CD8-positive, alpha-beta memory T cell (primary cell): ENCODE data around the gene SNX25. TPM values are rescaled to one million over a fixed set of nuclear protein-coding genes. Genes with fewer than 3 reads are reported as not detected.

Experiments used
- CTCF ChIA-PET: fragments of 350-600 bp; sonication (Branson Sonifier 250); formaldehyde crosslinking; loops from one replicate; lab custom pipeline; 2021; ENCODE audit warnings: antibody characterized with exemption; lab: Charles Lee
- POLR2A ChIA-PET: fragments of 350-600 bp; sonication (Branson Sonifier 250); formaldehyde crosslinking; loops from one replicate; lab custom pipeline; 2021; ENCODE audit warnings: antibody characterized with exemption; lab: Charles Lee
- DNase-seq, 5 donors: peaks; one replicate each; pipeline versions ENCODE4 v3.0.0 to v3.0.0-alpha.2; 2020 to 2022; ENCODE audit warnings: mixed read lengths in 1 of 5
- H3K27ac ChIP-seq: one replicate; pipeline ENCODE4 v1.7.0; 2013; ENCODE audit warnings: low read depth, mild to moderate bottlenecking, low read length, moderate library complexity
- H3K27me3 ChIP-seq: 2 replicates; pipeline ENCODE4 v1.7.0; 2013; ENCODE audit warnings: low read length, mild to moderate bottlenecking; ENCODE audit not compliant: insufficient read depth, poor library complexity, severe bottlenecking
- H3K36me3 ChIP-seq: 2 replicates; pipeline ENCODE4 v1.7.0; 2013; ENCODE audit warnings: mild to moderate bottlenecking, low read length, moderate library complexity; ENCODE audit not compliant: insufficient read depth
- H3K4me1 ChIP-seq: 2 replicates; pipeline ENCODE4 v1.7.0; 2013; ENCODE audit warnings: mild to moderate bottlenecking, low read length, moderate library complexity; ENCODE audit not compliant: insufficient read depth
- H3K4me3 ChIP-seq: 2 replicates; pipeline ENCODE4 v1.7.0; 2013; ENCODE audit warnings: mild to moderate bottlenecking, low read length
- H3K9me3 ChIP-seq: 2 replicates; pipeline ENCODE4 v1.7.0; 2013; ENCODE audit warnings: mild to moderate bottlenecking, low read length
- H3K27ac Mint-ChIP-seq, 8 donors: one replicate each; pipeline ENCODE4 v1.8.0; 2020 to 2021; ENCODE audit warnings: mixed read lengths in 8 of 8, mild to moderate bottlenecking in 6 of 8, inconsistent platforms in 3 of 8, moderate library complexity in 3 of 8
- H3K27me3 Mint-ChIP-seq, 2 donors: one replicate each; pipeline ENCODE4 v1.8.0; 2020 to 2021; ENCODE audit warnings: mixed read lengths in 2 of 2, mild to moderate bottlenecking in 1 of 2, moderate library complexity in 1 of 2
- H3K36me3 Mint-ChIP-seq, 3 donors: one replicate each; pipeline ENCODE4 v1.8.0; 2020 to 2021; ENCODE audit warnings: mixed read lengths in 3 of 3, inconsistent platforms in 1 of 3, mild to moderate bottlenecking in 1 of 3
- H3K4me1 Mint-ChIP-seq, 3 donors: one replicate each; pipeline ENCODE4 v1.8.0; 2020 to 2021; ENCODE audit warnings: mixed read lengths in 3 of 3, inconsistent platforms in 1 of 3, mild to moderate bottlenecking in 1 of 3
- H3K4me3 Mint-ChIP-seq, 7 donors: one replicate each; pipeline ENCODE4 v1.8.0; 2020 to 2021; ENCODE audit warnings: mixed read lengths in 7 of 7, mild to moderate bottlenecking in 6 of 7, moderate library complexity in 4 of 7, inconsistent platforms in 2 of 7
- H3K9me3 Mint-ChIP-seq, 5 donors: one replicate each; pipeline ENCODE4 v1.8.0; 2020 to 2022; ENCODE audit warnings: mixed read lengths in 5 of 5, mild to moderate bottlenecking in 3 of 5, moderate library complexity in 2 of 5, inconsistent platforms in 1 of 5
- polyA plus RNA-seq: library from polyadenylated mRNA; unstranded; fragments of 300-500 nt; fragmentation: Illumina TruSeq; gene quantifications from one replicate; pipeline ENCODE4 v1.2.3, GENCODE V29; 2021
- total RNA-seq, 2 experiments: library from RNA; stranded (reverse); gene quantifications; one replicate each; pipeline ENCODE4 v1.2.3, GENCODE V29; 2021

The SNX25 gene
- total and polyA plus RNA-seq, 3 experiments from 2014 or later, result 7.8 to 18.2 (median 17.7) TPM

DNA sequence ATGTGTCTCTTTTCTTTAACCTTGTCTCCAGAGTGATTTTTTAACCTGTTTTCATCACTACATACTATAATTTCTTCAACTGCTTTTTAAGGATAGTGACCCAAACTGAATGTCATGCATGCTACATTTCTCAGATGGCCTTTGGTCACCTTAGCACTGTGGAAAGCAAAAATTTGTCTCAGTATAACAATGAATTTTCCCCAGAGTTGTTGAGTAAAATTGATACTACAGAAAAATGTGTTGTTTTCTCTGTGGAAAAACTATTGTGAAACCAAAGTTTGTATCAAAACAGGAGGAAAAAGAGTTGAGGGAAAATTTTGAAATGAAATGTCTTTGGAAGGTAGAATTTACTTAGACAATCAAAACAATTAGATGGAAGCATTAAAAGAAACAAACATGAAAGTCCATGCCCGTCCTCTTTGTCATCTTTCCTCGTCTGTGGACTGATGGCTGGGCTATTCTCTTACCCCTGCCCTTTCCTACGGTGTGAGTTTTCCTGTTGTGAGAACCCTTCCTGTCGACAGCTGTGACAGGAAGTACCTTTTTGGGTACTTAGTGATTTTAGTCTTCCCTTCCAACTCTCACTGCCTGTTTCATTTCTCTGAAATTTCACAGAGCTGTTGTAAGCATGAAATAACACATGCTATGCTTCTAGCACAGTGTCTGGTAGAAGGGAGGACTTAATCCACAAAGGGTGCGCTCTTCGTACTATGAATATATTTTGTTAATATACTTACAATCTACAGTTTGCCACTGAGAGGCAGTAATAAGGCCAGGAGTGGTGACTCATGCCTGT lies 135.5 kb downstream of the SNX25 start:
- H3K27me3 ChIP-seq, result no peaks in the 10 kb centered on the region
- Mint-ChIP-seq H3K27ac (peak overlapping the region in 7 of 8 donors; percentile 23 to 88 (median 61)), H3K36me3 (peaks cover 19 to 60% (median 36%) of the 10 kb centered on the region in 3 donors), H3K4me1 (peaks cover 27 to 46% (median 38%) of the 10 kb centered on the region in 3 donors), H3K27me3 (no peaks in the 10 kb centered on the region), H3K4me3 (peak overlapping the region in 2 of 7 donors; percentile 23 to 56), H3K9me3 (no peaks in the 10 kb centered on the region)
- H3K4me1 ChIP-seq, result peaks cover 10% of the 10 kb centered on the region
- no peak for DNase-seq
- POLR2A ChIA-PET, result no interaction called here
- no peak overlapping the region for H3K4me3 ChIP-seq
- H3K27ac ChIP-seq, result no peak overlapping the region
- H3K36me3 ChIP-seq, result no peaks in the 10 kb centered on the region
- no peaks in the 10 kb centered on the region for H3K9me3 ChIP-seq
- CTCF ChIA-PET, result interaction anchor here (1.2 kb wide), 1 partner anchor 46 kb away, joined by 3 read pairs; no protein-coding TSS in a partner anchor

DNA sequence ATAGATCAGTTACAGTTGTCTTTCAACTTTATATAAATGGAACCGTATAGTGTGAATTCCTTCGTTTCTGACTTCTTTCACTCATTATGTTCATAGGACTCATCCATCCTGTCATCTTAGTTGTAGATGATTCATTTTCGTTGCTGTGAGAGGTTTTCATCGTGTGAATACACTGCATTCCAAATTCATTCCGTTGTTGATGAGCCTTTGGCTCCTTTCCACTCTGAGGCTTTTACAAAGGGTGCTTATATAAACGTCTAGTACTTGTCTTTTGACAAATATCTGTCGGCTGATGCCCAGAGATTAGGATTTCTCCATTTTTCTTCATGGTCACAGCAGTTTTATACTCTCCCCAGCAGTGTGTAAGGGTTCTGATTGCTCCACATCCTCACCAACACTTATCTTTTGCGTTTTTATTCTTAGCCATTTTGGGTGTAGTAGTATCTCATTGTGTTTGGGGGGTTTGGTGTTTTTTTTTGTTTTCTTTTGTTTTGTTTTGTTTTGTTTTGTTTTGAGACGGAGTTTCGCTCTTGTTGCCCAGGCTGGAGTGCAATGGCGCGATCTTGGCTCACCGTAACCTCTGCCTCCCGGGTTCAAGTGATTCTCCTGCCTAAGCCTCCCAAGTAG lies 137.7 kb downstream of the SNX25 start:
- peaks cover 10% of the 10 kb centered on the region for H3K4me1 ChIP-seq
- H3K27ac Mint-ChIP-seq, result peak overlapping the region in 2 of 8 donors; percentile 58 to 65
- H3K4me3 Mint-ChIP-seq, result no peak overlapping the region

DNA sequence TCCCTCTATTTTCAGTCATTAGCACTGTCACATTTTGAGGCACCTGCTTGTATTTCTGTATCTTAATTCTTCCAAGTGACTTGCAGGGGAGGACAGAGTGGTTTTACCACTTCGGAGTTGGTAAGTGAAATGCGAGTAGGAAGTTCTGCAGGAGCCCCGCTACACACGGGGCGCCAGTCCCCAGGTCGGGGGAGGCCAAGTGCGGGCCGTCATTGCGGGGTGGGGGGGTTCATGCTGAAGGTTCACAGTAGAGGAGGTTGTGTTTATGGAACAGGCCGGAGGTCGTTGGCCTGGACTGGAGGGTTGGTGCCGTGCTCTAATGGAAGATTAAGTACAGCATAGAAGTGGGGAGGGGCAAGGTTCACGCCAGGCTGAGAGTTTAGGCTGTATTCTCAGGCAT lies 142.3 kb downstream of the SNX25 start:
- ChIA-PET CTCF (no interaction called here), POLR2A (no interaction called here)
- no peak overlapping the region for H3K4me3 ChIP-seq
- no peaks in the 10 kb centered on the region for H3K9me3 ChIP-seq
- no peaks in the 10 kb centered on the region for H3K4me1 ChIP-seq
- H3K36me3 Mint-ChIP-seq, result peaks cover 28 to 73% (median 42%) of the 10 kb centered on the region in 3 donors
- no peak overlapping the region for H3K4me3 Mint-ChIP-seq
- peak overlapping the region in 1 of 8 donors; percentile 64 for H3K27ac Mint-ChIP-seq
- H3K27me3 ChIP-seq, result no peaks in the 10 kb centered on the region
- no peak overlapping the region for H3K27ac ChIP-seq
- H3K36me3 ChIP-seq, result no peaks in the 10 kb centered on the region
- DNase-seq, result no peak
- H3K9me3 Mint-ChIP-seq, result no peaks in the 10 kb centered on the region
- H3K27me3 Mint-ChIP-seq, result no peaks in the 10 kb centered on the region
- H3K4me1 Mint-ChIP-seq, result peaks cover 0 to 5% (median 0%) of the 10 kb centered on the region in 3 donors

More for the DNA sequence above, 137.7 kb downstream of the SNX25 start:
- Histone ChIP-seq H3K36me3 (no peaks in the 10 kb centered on the region), H3K27ac (no peak overlapping the region), H3K9me3 (no peaks in the 10 kb centered on the region), H3K4me3 (no peak overlapping the region), H3K27me3 (no peaks in the 10 kb centered on the region)
- peaks cover 14 to 29% (median 25%) of the 10 kb centered on the region in 3 donors for H3K4me1 Mint-ChIP-seq
- H3K27me3 Mint-ChIP-seq, result no peaks in the 10 kb centered on the region
- H3K36me3 Mint-ChIP-seq, result peaks cover 19 to 65% (median 42%) of the 10 kb centered on the region in 3 donors
- ChIA-PET POLR2A (no interaction called here), CTCF (no interaction called here)
- H3K9me3 Mint-ChIP-seq, result no peaks in the 10 kb centered on the region
- DNase-seq, result no peak

DNA sequence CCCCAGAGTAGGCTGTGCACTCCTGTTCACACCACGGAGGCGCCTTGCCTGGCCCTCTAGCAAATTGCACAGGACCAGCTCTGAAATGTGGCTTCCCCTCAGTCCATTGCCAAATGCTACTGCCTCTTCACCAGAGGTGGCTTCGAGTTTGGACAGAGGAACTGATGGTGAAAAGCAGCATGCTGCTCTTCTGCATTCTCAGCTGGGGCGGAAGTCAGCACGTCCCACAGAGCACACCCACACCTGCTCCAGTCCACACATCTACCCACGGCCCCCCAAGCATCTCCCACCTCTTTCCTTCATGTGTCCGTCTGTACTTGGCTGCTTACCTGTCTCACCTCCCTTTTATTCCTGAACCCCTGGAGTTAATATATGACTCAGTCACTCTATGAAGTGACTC lies 142.8 kb downstream of the SNX25 start:
- H3K27ac ChIP-seq, result no peak overlapping the region
- CTCF ChIA-PET, result no interaction called here

DNA sequence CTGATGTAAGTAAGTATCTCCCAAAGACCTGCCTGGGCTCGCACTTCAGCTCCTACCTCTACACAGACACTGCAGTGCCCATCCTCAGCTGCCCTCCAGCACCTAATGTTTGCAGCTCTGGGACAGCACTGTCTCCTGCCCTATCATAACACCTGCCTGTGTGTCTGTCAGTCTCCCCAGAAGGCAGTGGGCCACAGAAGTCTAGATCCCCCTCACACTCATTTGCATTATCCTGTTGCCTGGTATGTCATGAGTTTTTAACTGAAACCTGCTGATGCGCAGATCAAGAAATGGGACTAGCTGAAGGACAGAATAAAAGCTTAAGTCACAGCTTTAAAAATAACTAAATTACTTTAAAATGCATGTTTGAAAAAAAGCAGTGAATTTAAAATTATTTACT lies 143.3 kb downstream of the SNX25 start:
- H3K4me3 Mint-ChIP-seq, result no peak overlapping the region
- H3K27me3 Mint-ChIP-seq, result no peaks in the 10 kb centered on the region
- ChIA-PET POLR2A (no interaction called here), CTCF (no interaction called here)
- Histone ChIP-seq H3K27ac (no peak overlapping the region), H3K36me3 (no peaks in the 10 kb centered on the region), H3K9me3 (no peaks in the 10 kb centered on the region), H3K27me3 (no peaks in the 10 kb centered on the region), H3K4me1 (no peaks in the 10 kb centered on the region), H3K4me3 (no peak overlapping the region)
- H3K4me1 Mint-ChIP-seq, result peaks cover 0 to 5% (median 0%) of the 10 kb centered on the region in 3 donors
- peaks cover 21 to 72% (median 40%) of the 10 kb centered on the region in 3 donors for H3K36me3 Mint-ChIP-seq
- no peak overlapping the region for H3K27ac Mint-ChIP-seq
- no peaks in the 10 kb centered on the region for H3K9me3 Mint-ChIP-seq
- DNase-seq, result no peak

More for the DNA sequence above, 142.8 kb downstream of the SNX25 start:
- no peak overlapping the region for H3K4me3 Mint-ChIP-seq
- no peak for DNase-seq
- H3K9me3 Mint-ChIP-seq, result no peaks in the 10 kb centered on the region
- H3K4me1 Mint-ChIP-seq, result peaks cover 0 to 5% (median 0%) of the 10 kb centered on the region in 3 donors
- Histone ChIP-seq H3K27me3 (no peaks in the 10 kb centered on the region), H3K9me3 (no peaks in the 10 kb centered on the region), H3K4me1 (no peaks in the 10 kb centered on the region), H3K36me3 (no peaks in the 10 kb centered on the region), H3K4me3 (no peak overlapping the region)
- POLR2A ChIA-PET, result no interaction called here
- H3K27ac Mint-ChIP-seq, result peak overlapping the region in 1 of 8 donors; percentile 37
- peaks cover 24 to 70% (median 40%) of the 10 kb centered on the region in 3 donors for H3K36me3 Mint-ChIP-seq
- H3K27me3 Mint-ChIP-seq, result no peaks in the 10 kb centered on the region

DNA sequence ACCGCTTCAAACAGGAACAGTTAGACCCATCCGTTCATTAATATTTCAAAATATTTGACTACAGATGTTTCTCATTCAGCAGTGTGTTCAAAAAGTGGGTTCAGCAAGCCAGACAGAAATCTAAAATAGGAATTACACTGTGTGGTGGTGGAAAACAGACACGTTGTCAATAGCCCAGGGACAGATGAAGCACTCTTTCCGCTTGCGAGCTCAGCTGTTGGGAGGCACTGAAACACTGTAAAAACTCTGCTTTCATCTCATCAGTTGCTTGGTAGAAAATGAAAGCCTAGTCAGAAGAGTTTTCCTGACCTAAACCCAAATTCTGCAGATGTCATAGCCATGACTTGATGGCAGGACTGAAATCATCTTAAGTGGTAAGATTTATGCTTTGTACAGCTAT lies 147.8 kb downstream of the SNX25 start:
- Mint-ChIP-seq H3K4me1 (no peaks in the 10 kb centered on the region), H3K27ac (no peak overlapping the region), H3K27me3 (no peaks in the 10 kb centered on the region), H3K36me3 (peaks cover 15 to 61% (median 23%) of the 10 kb centered on the region in 3 donors), H3K4me3 (no peak overlapping the region), H3K9me3 (no peaks in the 10 kb centered on the region)
- Histone ChIP-seq H3K9me3 (no peaks in the 10 kb centered on the region), H3K36me3 (no peaks in the 10 kb centered on the region), H3K27me3 (no peaks in the 10 kb centered on the region), H3K27ac (no peak overlapping the region), H3K4me3 (no peak overlapping the region), H3K4me1 (no peaks in the 10 kb centered on the region)
- ChIA-PET POLR2A (no interaction called here), CTCF (interaction anchor here (1.0 kb wide), 1 partner anchor 14 kb away, joined by 3 read pairs; no protein-coding TSS in a partner anchor)
- no peak for DNase-seq

DNA sequence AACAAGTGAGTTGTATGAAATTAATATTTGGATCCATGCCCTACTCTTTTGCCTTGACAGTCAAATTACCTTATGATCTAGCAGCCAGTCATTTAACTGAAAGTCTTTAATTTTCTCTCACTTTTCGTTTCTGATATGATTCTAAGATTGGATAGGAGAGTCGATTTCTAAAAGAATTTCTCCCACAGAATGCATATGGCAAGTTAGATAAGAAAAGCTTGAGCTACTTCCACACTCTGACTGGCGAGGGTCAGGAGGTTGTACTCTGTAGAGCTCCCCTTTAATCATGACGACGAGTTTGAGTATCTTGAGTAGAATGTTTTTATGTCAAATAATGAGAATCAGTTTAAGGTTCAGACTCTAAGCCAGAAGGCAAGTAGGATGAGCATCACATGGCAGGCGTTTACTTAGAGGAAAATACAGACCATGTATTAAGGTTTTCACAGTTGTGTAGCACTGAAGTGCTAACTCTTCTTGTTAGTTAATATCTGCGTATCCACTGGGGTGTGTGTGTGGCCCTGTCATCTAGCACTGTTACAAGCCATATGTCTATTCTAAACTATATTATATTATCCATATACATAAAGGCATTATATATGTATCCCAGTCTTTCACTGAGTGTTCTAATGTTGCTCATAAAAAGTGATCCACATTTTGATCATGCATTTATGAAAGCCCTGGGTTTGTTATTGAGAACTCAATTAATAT lies 148.5 kb downstream of the SNX25 start:
- no peaks in the 10 kb centered on the region for H3K36me3 ChIP-seq
- POLR2A ChIA-PET, result no interaction called here
- no peak for DNase-seq

More for the DNA sequence above, 148.5 kb downstream of the SNX25 start:
- no peaks in the 10 kb centered on the region for H3K4me1 ChIP-seq
- no peak overlapping the region for H3K27ac ChIP-seq
- Mint-ChIP-seq H3K27me3 (no peaks in the 10 kb centered on the region), H3K9me3 (no peaks in the 10 kb centered on the region), H3K27ac (peak overlapping the region in 1 of 8 donors; percentile 2), H3K4me3 (no peak overlapping the region), H3K36me3 (peaks cover 9 to 59% (median 20%) of the 10 kb centered on the region in 3 donors), H3K4me1 (no peaks in the 10 kb centered on the region)
- CTCF ChIA-PET, result interaction anchor here (1.0 kb wide), 1 partner anchor 15 kb away, joined by 3 read pairs; no protein-coding TSS in a partner anchor
- H3K9me3 ChIP-seq, result no peaks in the 10 kb centered on the region
- H3K27me3 ChIP-seq, result no peaks in the 10 kb centered on the region
- H3K4me3 ChIP-seq, result no peak overlapping the region
